ENCODE results near the gene LRRC57.
A peak's percentile ranks its signal among the peaks of the same experiment; 100 is the strongest.

The LRRC57 gene

GRCh38 chr15:42549741-42550392 is 1.3 kb upstream of the LRRC57 start:
- DNase-seq (ENCODE audit: low spot score), result no peak

GRCh38 chr15:42549032-42549491 is 469 bp upstream of the LRRC57 start:
- DNase-seq (ENCODE audit: low spot score), result peak; percentile 58

- DNase-seq (ENCODE audit: low spot score), result no peak
These were observed 710 bp downstream of the LRRC57 start for GRCh38 chr15:42547918-42548248.

GRCh38 chr15:42544853-42545629 is 3.6 kb downstream of the LRRC57 start:
- no peak for DNase-seq (ENCODE audit: low spot score)

- DNase-seq (ENCODE audit: low spot score), result no peak
These were observed 15.3 kb downstream of the LRRC57 start for GRCh38 chr15:42533246-42533645.

- no peak for DNase-seq (ENCODE audit: low spot score)
These were observed 19.6 kb downstream of the LRRC57 start for GRCh38 chr15:42528970-42529369.

- no peak for DNase-seq (ENCODE audit: low spot score)
These were observed 25.3 kb downstream of the LRRC57 start for GRCh38 chr15:42523331-42523730.

GRCh38 chr15:42511007-42511391 is 37.6 kb downstream of the LRRC57 start:
- no peak for DNase-seq (ENCODE audit: low spot score)

GRCh38 chr15:42510258-42511006 is 38.2 kb downstream of the LRRC57 start:
- DNase-seq (ENCODE audit: low spot score), result no peak

- DNase-seq (ENCODE audit: low spot score), result no peak
These were observed 40.3 kb downstream of the LRRC57 start for GRCh38 chr15:42508263-42508690.

GRCh38 chr15:42507514-42507913 is 41.1 kb downstream of the LRRC57 start:
- no peak for DNase-seq (ENCODE audit: low spot score)

- no peak for DNase-seq (ENCODE audit: low spot score)
These were observed 44.0 kb downstream of the LRRC57 start for GRCh38 chr15:42504631-42505030.

GRCh38 chr15:42503825-42504224 is 44.8 kb downstream of the LRRC57 start:
- DNase-seq (ENCODE audit: low spot score), result no peak

GRCh38 chr15:42502477-42502876 is 46.1 kb downstream of the LRRC57 start:
- DNase-seq (ENCODE audit: low spot score), result no peak

GRCh38 chr15:42499858-42500609 is 48.6 kb downstream of the LRRC57 start:
- DNase-seq (ENCODE audit: low spot score), result no peak

- no peak for DNase-seq (ENCODE audit: low spot score)
These were observed 50.2 kb downstream of the LRRC57 start for GRCh38 chr15:42498212-42499068.

GRCh38 chr15:42495361-42496212 is 53.0 kb downstream of the LRRC57 start, which contains the start of gene SNAP23:
TSS of gene SNAP23 (plus strand) at chr15:42495634. CDS start at chr15:42511847, 16,213 bp downstream.
- peak; percentile 96 for DNase-seq (ENCODE audit: low spot score)

- DNase-seq (ENCODE audit: low spot score), result peak; percentile 48
These were observed 53.6 kb downstream of the LRRC57 start for GRCh38 chr15:42494998-42495360.

GRCh38 chr15:42493679-42494078 is 54.9 kb downstream of the LRRC57 start:
- DNase-seq (ENCODE audit: low spot score), result no peak

GRCh38 chr15:42491539-42492225 is 56.9 kb downstream of the LRRC57 start:
- DNase-seq (ENCODE audit: low spot score), result no peak
